Left lung (tissue), 10 donors: ENCODE measurements around the gene NPHP4. TPM values are rescaled to one million over a fixed set of nuclear protein-coding genes. Genes with fewer than 3 reads are reported as not detected.

Experiments
- ATAC-seq: fragments of 200-7000 bp; cut with Tn5 transposase; one replicate; pipeline ENCODE4 v1.9.1; 2020; ENCODE audit warnings: moderate library complexity
- DNase-seq, 4 donors: peaks; one replicate each; pipeline ENCODE4 v3.0.0-alpha.2; 2013 to 2020
- H3K27ac ChIP-seq, 2 donors: fragments of 200-600 bp; sonication (generic) in 1 of 2; one replicate each; pipeline versions ENCODE4 v1.5.0 to v1.8.0; 2020 to 2021
- H3K27me3 ChIP-seq, 2 donors: fragments of 200-600 bp; sonication (generic) in 1 of 2; one replicate each; pipeline versions ENCODE4 v1.5.0 to v1.8.0; 2020 to 2021
- H3K36me3 ChIP-seq, 2 donors: fragments of 200-600 bp; sonication (generic) in 1 of 2; one replicate each; pipeline versions ENCODE4 v1.5.0 to v1.8.0; 2020 to 2021
- H3K4me1 ChIP-seq, 2 donors: fragments of 200-600 bp; one replicate each; pipeline ENCODE4 v1.8.0; 2021
- H3K4me3 ChIP-seq, 2 donors: fragments of 200-600 bp; sonication (generic) in 1 of 2; one replicate each; pipeline versions ENCODE4 v1.5.0 to v1.8.0; 2020 to 2021; ENCODE audit warnings: mild to moderate bottlenecking in 1 of 2
- H3K9me3 ChIP-seq, 2 donors: fragments of 200-600 bp; sonication (generic) in 1 of 2; one replicate each; pipeline versions ENCODE4 v1.5.0 to v1.8.0; 2020 to 2021
- intact Hi-C, 2 donors: fragments of 100-400 bp; cut with DNase I; formaldehyde crosslinking; loops; one replicate each; pipeline versions ENCODE4 v1.11.2 to v1.14.2; 2022
- polyA plus RNA-seq, 6 donors: library from polyadenylated mRNA; unstranded; fragments of 120-200 nt; gene quantifications; one replicate each; pipeline ENCODE4 v1.2.1, GENCODE V29; 2013; ENCODE audit not compliant: insufficient read length in 6 of 6
- total RNA-seq, 2 donors: library from RNA; stranded (reverse); fragmentation: NEBNext Ultra II Directional; extraction: Animal tissue kit (Norgen Biotek cat#: 25700); gene quantifications; one replicate each; pipeline ENCODE4 v1.2.1, GENCODE V29; 2021
- TF ChIP-seq, protein P1 (sequence below), 2 donors: fragments of 200-600 bp; sonication (generic) in 1 of 2; IDR thresholded peaks; one replicate each; pipeline versions ENCODE4 v1.5.0 to v1.8.0; 2021; ENCODE audit warnings: antibody characterized with exemption in 2 of 2
- donor health status: DM: no; HTN: yes; CAD: no.
- donor health status: DM: no; HTN: no; CAD: no.

NPHP4 gene
- total and polyA plus RNA-seq, 8 donors = 9.4 to 16.4 (median 10.2) TPM

DNA sequence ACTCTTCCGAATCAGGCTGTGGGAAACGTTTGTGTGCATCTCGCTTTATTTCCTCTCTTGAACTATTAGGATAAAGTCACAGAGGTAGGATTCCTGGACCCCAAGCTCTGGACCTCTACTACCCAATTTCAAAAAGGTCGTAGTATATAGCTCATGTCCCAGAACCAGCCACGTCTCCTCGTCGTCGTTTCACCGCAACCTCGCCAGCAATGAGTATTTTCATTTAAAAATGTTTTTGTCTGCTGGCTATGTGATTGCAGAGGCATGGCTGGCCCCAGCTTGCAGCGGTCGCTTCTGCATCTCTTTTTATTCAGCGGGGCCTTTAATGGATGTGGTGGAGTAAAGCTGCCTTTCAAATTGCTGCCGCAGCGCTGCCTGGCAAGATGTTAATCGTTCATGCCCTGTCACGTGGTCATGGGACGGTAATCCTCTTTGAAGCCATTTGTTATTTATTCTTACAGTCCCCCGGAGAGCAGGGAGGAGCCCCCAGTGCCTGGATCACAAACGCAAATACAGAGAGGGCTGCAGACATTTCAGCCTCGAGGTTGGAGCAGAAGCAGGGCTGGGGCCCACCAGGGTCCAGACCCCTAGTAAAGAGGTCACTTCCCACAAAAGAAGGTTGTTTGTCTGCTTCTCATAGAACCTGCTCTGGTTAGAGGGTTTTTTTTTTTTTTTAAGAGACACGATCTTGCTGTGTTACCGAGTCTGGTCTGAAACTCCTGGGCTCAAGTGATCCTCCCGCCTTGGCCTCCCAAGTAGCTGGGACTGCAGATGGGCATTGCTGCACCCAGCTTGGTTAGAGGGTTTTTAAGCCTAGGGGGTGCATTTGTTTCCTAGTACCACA is 11.6 kb upstream of the NPHP4 start:
- no peaks in the 10 kb centered on the region for H3K27me3 ChIP-seq
- H3K9me3 ChIP-seq = no peaks in the 10 kb centered on the region
- TF ChIP-seq, protein P1, sequence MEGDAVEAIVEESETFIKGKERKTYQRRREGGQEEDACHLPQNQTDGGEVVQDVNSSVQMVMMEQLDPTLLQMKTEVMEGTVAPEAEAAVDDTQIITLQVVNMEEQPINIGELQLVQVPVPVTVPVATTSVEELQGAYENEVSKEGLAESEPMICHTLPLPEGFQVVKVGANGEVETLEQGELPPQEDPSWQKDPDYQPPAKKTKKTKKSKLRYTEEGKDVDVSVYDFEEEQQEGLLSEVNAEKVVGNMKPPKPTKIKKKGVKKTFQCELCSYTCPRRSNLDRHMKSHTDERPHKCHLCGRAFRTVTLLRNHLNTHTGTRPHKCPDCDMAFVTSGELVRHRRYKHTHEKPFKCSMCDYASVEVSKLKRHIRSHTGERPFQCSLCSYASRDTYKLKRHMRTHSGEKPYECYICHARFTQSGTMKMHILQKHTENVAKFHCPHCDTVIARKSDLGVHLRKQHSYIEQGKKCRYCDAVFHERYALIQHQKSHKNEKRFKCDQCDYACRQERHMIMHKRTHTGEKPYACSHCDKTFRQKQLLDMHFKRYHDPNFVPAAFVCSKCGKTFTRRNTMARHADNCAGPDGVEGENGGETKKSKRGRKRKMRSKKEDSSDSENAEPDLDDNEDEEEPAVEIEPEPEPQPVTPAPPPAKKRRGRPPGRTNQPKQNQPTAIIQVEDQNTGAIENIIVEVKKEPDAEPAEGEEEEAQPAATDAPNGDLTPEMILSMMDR (IDR thresholded peaks at IDR 0.05) = no peak
- H3K4me1 ChIP-seq = no peaks in the 10 kb centered on the region
- DNase-seq = peak in 2 of 4 donors; percentile 19 to 24
- H3K27ac ChIP-seq = no peak overlapping the region
- H3K4me3 ChIP-seq = no peak overlapping the region
- intact Hi-C loops = no loop called here
- no peak for ATAC-seq
- peaks cover 0 to 4% of the 10 kb centered on the region in 2 donors for H3K36me3 ChIP-seq

DNA sequence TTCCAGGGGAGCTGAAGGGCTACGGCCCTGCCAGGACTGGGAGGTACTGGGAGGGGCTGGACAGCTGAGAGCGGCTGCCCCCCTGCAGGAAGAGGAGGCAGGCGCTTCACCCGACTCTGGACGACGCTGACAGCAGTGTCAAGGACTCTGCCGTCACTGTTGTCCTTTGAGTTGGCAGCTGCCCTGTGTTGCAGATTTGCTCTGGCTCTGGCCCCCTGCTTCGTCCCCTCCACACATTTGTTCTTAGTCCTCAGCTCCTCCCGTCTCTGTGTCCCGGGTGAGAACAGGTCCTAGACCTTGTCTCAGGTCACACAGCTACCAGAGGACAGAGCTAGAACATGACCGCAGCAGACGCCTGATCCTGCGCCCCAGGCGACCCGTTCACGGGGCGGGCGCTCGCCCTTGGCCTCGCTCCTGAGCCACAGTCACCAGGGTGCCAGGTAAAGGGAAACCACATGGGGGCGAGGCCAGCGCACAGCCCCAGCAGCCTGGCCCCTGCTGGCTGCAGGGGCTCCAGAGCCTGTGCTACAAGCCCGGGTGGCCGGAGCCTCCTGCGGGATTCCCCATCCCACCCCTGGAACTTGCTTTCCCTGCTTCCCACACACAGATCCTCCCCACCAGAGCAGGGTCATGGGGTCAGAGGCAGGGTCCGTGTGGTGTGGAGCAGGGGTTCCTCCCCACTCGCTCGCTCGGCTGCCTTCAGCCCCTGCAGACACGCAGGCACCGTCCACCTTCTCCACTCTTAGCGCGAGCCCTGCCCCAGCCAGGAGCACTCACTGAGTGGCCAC is 10.7 kb upstream of the NPHP4 start:
- intact Hi-C loops = no loop called here
- Histone ChIP-seq H3K9me3 (no peaks in the 10 kb centered on the region), H3K27ac (no peak overlapping the region), H3K4me3 (no peak overlapping the region), H3K36me3 (peaks cover 0 to 4% of the 10 kb centered on the region in 2 donors), H3K4me1 (no peaks in the 10 kb centered on the region), H3K27me3 (no peaks in the 10 kb centered on the region)
- ATAC-seq (no peak), DNase-seq (peak in 2 of 4 donors; percentile 24 to 78)
- TF ChIP-seq, protein P1 (IDR thresholded peaks at IDR 0.05) = no peak

DNA sequence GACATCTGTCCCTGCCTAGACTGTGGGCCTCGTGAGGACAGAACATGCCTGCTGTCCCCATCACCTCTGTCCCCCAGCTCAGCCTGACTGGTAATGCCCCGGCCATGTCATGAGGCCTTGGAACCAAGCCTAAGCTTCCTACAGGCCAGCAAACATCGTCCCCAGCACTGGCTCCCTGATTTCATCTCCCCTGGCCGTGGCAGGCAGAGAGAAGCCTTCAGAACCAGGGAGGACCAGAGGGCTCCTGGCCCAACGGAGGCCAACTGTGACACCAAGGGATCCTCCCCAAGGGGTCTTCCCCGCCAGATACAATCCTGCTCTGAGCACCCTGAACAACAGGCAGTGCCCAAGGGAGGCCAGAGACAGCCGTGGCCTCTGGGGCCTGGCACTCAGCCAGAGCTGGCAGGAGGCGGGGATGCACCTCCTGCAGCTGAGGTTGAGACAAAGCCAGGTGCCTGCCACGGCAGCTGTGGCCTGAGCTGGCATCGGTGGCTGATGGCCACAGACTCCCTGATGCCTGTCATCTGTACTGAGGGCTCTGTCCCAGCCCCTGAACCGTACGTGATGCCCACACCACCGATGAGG is 9.9 kb upstream of the NPHP4 start:
- DNase-seq = peak in 2 of 4 donors; percentile 27 to 61
- no peaks in the 10 kb centered on the region for H3K4me1 ChIP-seq
- H3K4me3 ChIP-seq = no peak overlapping the region
- no peak for ATAC-seq
- H3K27me3 ChIP-seq = no peaks in the 10 kb centered on the region
- H3K27ac ChIP-seq = no peak overlapping the region
- intact Hi-C loops = no loop called here
- TF ChIP-seq, protein P1 (IDR thresholded peaks at IDR 0.05) = no peak
- peaks cover 0 to 4% of the 10 kb centered on the region in 2 donors for H3K36me3 ChIP-seq
- no peaks in the 10 kb centered on the region for H3K9me3 ChIP-seq

DNA sequence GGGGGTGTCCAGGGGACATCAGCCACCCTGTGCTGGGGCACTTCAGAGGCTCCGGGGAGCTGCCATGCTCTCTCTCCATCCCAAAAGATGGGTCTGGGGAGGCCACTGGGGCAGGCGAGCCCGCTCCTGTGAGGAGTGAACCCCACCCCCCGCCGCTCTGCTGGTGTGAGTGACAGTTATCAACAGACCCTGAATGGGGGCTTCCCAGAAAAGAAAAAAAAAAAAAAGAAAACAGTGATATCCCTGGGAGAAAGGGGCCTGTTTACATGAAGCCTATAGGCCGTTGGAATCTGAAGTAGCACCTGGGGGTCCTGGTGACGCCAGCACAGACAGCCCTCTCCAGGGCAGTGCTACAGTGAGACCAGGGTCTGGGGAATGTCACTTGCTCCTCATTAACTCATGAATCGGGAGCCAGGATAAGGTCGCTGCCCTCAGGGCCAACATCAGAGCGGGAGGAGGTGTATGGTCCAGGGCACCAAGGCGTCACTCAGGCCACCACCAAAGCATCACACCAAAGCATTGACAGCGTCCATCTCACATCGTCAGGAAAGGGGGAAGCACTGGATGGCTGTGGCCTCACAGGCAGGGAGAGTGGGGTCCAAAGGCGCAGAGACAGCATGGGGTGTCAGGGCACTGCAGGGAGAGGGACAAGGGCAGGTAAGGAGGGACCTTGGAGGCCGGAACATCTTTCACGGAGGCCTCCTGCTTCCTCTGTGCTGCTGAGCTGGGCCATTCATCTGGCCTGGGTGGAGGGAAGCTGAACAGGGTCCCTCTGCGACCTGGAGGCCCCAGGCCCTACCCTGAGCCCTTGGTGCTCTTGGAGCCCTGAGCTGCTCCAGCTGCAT is 8.4 kb upstream of the NPHP4 start:
- TF ChIP-seq, protein P1 (IDR thresholded peaks at IDR 0.05) = no peak
- H3K36me3 ChIP-seq = peaks cover 0 to 17% of the 10 kb centered on the region in 2 donors
- no peak overlapping the region for H3K27ac ChIP-seq
- DNase-seq (peak in 2 of 4 donors; percentile 13 to 61), ATAC-seq (no peak)
- intact Hi-C loops = no loop called here
- H3K4me1 ChIP-seq = no peaks in the 10 kb centered on the region
- no peaks in the 10 kb centered on the region for H3K9me3 ChIP-seq
- no peak overlapping the region for H3K4me3 ChIP-seq
- H3K27me3 ChIP-seq = no peaks in the 10 kb centered on the region
